Neural cell (in vitro differentiated cells): ENCODE results near the gene ENO3.

ENCODE experiments used
- EP300 ChIP-seq: fragments of 450-650 bp; conservative IDR thresholded peaks from 2 replicates; pipeline ENCODE4 v1.6.1; 2014; ENCODE audit warnings: antibody characterized with exemption, mild to moderate bottlenecking, moderate library complexity; ENCODE audit not compliant: poor library complexity, severe bottlenecking
- EZH2 ChIP-seq: fragments of 200-600, 300-800 bp; shearing (Covaris generic), sonication (generic); IDR thresholded peaks from 2 replicates; pipeline ENCODE4 v1.6.1; 2014; ENCODE audit warnings: antibody characterized with exemption, low read length, borderline replicate concordance, mild to moderate bottlenecking; ENCODE audit not compliant: insufficient read depth, poor library complexity, severe bottlenecking
- MXI1 ChIP-seq: fragments of 450-650 bp; conservative IDR thresholded peaks from 2 replicates; pipeline ENCODE4 v1.6.1; 2014; ENCODE audit warnings: antibody characterized with exemption, mild to moderate bottlenecking; ENCODE audit not compliant: poor library complexity, severe bottlenecking
- POLR2AphosphoS5 ChIP-seq: IDR thresholded peaks from 2 replicates; pipeline ENCODE4 v1.6.1; 2012
- RAD21 ChIP-seq: fragments of 450-650 bp; conservative IDR thresholded peaks from 2 replicates; pipeline ENCODE4 v1.6.1; 2014; ENCODE audit warnings: antibody characterized with exemption, mild to moderate bottlenecking, moderate library complexity
- SMC3 ChIP-seq: fragments of 450-650 bp; conservative IDR thresholded peaks from 2 replicates; pipeline ENCODE4 v1.6.1; 2014; ENCODE audit warnings: antibody characterized with exemption, mild to moderate bottlenecking, moderate library complexity; ENCODE audit not compliant: poor library complexity
- TAF1 ChIP-seq: IDR thresholded peaks from 2 replicates; pipeline ENCODE4 v1.6.1; 2012; ENCODE audit warnings: low read depth
- TF ChIP-seq, protein P1 (sequence below): fragments of 450-650 bp; IDR thresholded peaks from 2 replicates; pipeline ENCODE4 v1.5.1; 2014; ENCODE audit warnings: antibody characterized with exemption, mild to moderate bottlenecking, moderate library complexity; ENCODE audit not compliant: poor library complexity, severe bottlenecking
- TF ChIP-seq, protein P2 (sequence below): IDR thresholded peaks from 2 replicates; pipeline ENCODE4 v1.6.1; 2012; ENCODE audit warnings: borderline replicate concordance

DNA sequence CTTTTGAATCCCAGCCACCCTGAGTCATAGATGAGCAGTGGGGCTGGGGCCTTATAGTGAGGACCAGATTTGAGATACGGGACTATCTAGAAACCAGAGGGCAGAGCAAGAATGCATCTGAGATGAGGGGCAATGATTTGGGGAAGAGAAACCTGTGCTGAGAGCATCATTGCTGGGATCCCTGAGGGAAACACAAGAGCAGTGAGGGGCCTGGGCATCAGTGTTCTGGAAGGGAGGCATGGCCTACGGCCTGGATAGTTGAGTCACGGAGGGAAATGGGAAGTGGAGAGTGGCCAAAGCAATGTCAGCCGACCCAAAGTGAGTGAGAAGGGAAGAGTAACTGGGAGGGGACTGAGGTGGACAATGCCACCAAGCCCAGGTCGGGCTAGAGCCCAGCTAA, 31.4 kb downstream of the ENO3 start:
- TF ChIP-seq, protein P1, sequence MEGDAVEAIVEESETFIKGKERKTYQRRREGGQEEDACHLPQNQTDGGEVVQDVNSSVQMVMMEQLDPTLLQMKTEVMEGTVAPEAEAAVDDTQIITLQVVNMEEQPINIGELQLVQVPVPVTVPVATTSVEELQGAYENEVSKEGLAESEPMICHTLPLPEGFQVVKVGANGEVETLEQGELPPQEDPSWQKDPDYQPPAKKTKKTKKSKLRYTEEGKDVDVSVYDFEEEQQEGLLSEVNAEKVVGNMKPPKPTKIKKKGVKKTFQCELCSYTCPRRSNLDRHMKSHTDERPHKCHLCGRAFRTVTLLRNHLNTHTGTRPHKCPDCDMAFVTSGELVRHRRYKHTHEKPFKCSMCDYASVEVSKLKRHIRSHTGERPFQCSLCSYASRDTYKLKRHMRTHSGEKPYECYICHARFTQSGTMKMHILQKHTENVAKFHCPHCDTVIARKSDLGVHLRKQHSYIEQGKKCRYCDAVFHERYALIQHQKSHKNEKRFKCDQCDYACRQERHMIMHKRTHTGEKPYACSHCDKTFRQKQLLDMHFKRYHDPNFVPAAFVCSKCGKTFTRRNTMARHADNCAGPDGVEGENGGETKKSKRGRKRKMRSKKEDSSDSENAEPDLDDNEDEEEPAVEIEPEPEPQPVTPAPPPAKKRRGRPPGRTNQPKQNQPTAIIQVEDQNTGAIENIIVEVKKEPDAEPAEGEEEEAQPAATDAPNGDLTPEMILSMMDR = no peak
- no peak for TF ChIP-seq EZH2
- no peak for TF ChIP-seq POLR2AphosphoS5
- TF ChIP-seq EP300 = no peak
- no peak for TF ChIP-seq TAF1
- no peak for TF ChIP-seq RAD21
- TF ChIP-seq, protein P2, sequence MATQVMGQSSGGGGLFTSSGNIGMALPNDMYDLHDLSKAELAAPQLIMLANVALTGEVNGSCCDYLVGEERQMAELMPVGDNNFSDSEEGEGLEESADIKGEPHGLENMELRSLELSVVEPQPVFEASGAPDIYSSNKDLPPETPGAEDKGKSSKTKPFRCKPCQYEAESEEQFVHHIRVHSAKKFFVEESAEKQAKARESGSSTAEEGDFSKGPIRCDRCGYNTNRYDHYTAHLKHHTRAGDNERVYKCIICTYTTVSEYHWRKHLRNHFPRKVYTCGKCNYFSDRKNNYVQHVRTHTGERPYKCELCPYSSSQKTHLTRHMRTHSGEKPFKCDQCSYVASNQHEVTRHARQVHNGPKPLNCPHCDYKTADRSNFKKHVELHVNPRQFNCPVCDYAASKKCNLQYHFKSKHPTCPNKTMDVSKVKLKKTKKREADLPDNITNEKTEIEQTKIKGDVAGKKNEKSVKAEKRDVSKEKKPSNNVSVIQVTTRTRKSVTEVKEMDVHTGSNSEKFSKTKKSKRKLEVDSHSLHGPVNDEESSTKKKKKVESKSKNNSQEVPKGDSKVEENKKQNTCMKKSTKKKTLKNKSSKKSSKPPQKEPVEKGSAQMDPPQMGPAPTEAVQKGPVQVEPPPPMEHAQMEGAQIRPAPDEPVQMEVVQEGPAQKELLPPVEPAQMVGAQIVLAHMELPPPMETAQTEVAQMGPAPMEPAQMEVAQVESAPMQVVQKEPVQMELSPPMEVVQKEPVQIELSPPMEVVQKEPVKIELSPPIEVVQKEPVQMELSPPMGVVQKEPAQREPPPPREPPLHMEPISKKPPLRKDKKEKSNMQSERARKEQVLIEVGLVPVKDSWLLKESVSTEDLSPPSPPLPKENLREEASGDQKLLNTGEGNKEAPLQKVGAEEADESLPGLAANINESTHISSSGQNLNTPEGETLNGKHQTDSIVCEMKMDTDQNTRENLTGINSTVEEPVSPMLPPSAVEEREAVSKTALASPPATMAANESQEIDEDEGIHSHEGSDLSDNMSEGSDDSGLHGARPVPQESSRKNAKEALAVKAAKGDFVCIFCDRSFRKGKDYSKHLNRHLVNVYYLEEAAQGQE = no peak
- TF ChIP-seq SMC3 = no peak
- TF ChIP-seq MXI1 = no peak
